ENCODE results near the gene ZSCAN22.
"Not testable (repeated sequence)": the region's sequence is repeated elsewhere in the genome, so short reads cannot be mapped to it uniquely, and the experiment has no call there.

Gene ZSCAN22

DNA sequence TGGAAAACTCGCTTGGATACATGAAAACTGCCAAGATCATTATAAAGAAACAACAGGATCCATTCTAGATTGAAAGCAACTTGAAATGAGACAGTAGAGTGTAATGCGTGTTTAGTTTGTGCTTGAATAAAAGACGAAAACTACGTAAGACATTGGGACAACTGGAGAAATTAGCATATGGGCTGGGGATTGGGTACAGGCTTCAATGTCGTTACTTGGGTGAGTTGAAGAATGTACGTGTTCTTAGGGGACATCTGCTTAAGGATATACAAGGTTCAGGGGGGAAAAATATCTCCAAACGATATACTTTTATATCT is 22.1 kb upstream of the ZSCAN22 start:
- in situ Hi-C loops (cut with HindIII; ENCODE audit: low sequenced_read_pairs), result no loop called here
- TF ChIP-seq, protein P1, sequence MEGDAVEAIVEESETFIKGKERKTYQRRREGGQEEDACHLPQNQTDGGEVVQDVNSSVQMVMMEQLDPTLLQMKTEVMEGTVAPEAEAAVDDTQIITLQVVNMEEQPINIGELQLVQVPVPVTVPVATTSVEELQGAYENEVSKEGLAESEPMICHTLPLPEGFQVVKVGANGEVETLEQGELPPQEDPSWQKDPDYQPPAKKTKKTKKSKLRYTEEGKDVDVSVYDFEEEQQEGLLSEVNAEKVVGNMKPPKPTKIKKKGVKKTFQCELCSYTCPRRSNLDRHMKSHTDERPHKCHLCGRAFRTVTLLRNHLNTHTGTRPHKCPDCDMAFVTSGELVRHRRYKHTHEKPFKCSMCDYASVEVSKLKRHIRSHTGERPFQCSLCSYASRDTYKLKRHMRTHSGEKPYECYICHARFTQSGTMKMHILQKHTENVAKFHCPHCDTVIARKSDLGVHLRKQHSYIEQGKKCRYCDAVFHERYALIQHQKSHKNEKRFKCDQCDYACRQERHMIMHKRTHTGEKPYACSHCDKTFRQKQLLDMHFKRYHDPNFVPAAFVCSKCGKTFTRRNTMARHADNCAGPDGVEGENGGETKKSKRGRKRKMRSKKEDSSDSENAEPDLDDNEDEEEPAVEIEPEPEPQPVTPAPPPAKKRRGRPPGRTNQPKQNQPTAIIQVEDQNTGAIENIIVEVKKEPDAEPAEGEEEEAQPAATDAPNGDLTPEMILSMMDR (IDR thresholded peaks at IDR 0.05; ENCODE audit: low read depth, low read length, missing control alignments), result no peak
- peak overlapping the region; percentile 80 for H3K4me3 ChIP-seq (ENCODE audit: low read depth, low read length)

DNA sequence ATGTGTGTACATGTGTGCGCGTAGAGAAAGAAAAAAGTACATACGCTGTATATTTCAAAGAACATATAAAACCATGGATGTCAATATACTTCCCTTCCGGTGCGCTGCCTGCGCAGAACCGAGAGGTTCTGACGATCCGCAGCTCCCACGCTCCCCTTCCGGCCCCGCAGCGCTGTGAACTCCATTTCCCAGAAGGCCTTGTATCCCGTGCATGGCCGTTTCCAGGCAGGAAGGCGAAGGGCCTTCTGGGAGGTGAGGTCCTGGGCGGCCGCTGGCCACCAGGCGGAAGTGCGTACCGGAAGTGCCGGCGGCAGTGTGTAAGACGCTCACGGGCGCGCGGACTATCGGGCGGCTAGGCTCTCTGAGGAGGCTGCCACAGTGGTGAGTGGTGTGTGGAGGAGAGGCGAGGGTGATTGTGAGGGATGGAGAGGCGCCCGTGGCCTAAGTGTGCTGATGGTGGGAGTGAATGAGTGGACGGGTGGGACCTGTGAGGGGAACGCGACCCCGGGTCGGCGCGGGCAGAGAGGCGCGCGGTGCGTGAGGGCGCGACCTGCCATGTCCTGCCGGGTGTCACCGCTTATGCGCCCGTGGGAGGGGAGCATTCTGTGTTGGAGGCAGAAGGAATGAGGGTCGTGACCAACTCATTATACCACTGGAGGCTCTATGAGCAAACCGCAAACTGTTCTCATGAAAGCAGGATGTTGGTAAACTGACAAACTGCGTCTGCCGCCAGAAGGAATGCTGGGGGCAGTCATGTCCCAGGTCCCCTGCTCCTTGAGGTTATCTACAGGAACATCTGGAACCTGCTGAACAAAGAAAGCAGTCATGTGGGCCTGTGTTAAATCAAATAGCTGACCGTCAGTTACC is 21.5 kb upstream of the ZSCAN22 start, which contains the start of gene ERVK3-1:
Gene ERVK3-1, plus strand, starts transcription at position 313 of the 867 bp plus-strand sequence. CDS start 6,792 bp downstream, outside the sequence.
- in situ Hi-C loops (cut with HindIII; ENCODE audit: low sequenced_read_pairs), result no loop called here
- TF ChIP-seq, protein P1 (IDR thresholded peaks at IDR 0.05; ENCODE audit: low read depth, low read length, missing control alignments), result no peak
- peak within 1 kb of the TSS; percentile 80 for H3K4me3 ChIP-seq (ENCODE audit: low read depth, low read length)
- DNase-seq (ENCODE audit: low read depth), result peak; percentile 90

More for the DNA sequence above, 22.1 kb upstream of the ZSCAN22 start:
- no peak for DNase-seq (ENCODE audit: low read depth)

DNA sequence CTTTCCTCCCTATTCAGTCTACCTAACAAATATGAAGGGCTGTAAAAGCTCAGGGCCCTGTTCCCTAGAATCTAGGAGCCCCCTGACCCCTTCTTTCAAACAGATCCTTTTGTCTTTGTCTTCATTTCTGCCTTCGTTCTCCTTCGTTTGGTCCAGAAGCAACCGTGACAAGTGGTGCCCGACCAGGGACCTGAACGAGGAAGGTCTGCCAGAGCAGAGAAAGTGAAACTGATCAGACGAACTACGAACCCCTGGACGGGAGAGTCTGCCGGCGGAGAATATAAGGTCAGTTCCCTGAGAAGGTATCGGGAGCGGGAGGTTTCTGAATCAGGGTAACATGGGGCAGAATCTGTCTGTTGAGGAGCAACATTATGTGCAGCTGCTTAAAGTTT is 20.9 kb upstream of the ZSCAN22 start:
- peak overlapping the region; percentile 80 for H3K4me3 ChIP-seq (ENCODE audit: low read depth, low read length)
- TF ChIP-seq, protein P1 (IDR thresholded peaks at IDR 0.05; ENCODE audit: low read depth, low read length, missing control alignments), result no peak
- in situ Hi-C loops (cut with HindIII; ENCODE audit: low sequenced_read_pairs), result no loop called here
- DNase-seq (ENCODE audit: low read depth), result no peak

DNA sequence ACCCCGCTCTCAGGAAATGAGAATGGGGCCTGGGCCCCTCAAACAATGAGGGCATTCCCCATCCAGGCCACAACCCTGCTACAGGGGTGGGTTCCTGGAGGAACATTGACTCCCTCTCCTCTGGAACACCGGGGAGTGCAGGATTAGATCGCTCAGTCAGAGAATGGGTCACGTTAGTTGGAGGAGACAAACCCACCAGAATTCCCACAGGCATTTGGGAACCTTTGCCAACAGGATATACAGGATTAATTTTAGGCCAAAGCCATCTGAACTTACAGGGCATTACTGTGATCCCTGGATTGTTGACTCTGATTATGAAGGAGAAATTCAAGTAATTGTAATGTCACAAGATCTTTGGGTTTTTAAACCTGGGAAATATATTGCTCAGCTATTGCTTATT is 19.1 kb upstream of the ZSCAN22 start:
- no peak for DNase-seq (ENCODE audit: low read depth)
- in situ Hi-C loops (cut with HindIII; ENCODE audit: low sequenced_read_pairs), result no loop called here
- H3K4me3 ChIP-seq (ENCODE audit: low read depth, low read length), result no peak overlapping the region
- TF ChIP-seq, protein P1 (IDR thresholded peaks at IDR 0.05; ENCODE audit: low read depth, low read length, missing control alignments), result no peak

DNA sequence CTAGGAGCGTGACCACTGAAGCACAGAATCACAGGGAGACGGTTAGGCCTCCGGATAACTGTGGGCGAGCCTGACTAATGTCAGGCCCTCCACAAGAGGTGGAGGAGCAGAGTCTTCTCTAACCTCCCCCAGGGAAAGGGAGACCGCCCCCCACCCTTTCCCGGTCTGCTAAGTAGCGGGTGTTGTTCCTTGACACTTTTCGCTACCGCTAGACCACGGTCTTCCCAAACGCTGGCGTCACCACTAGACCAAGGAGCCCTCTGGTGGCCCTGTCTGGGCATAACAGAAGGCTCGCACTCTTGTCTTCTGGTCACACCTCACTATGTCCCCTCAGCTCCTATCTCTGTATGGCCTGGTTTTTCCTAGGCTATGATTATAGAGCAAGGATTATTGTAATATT is 16.1 kb upstream of the ZSCAN22 start:
- in situ Hi-C loops (cut with HindIII; ENCODE audit: low sequenced_read_pairs); DNase-seq (ENCODE audit: low read depth); H3K4me3 ChIP-seq (ENCODE audit: low read depth, low read length): not testable (repeated sequence)
- TF ChIP-seq, protein P1 (IDR thresholded peaks at IDR 0.05; ENCODE audit: low read depth, low read length, missing control alignments), result peak; percentile 33

DNA sequence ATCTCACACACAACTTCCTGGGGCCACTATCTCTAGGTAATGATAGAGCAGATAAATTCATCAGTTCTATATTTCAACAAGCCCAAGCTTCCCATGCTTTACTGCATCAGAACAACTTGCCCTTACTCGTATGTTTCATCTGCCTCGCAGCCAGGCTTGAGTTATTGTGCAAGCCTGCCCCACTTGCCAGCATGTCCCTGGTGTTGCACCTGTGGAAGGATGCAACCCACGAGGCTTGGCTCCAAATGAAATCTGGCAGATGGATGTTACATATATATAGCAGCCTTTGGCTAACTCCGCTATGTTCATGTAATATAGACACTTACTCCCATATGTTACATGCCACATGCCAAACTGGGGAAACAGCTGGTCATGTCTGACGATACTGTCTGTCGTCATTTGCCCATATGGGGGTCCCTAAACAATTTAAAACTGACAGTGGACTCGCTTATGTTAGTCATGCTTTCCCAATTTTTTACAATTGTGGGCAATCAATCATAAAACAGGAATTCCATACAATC is 15.4 kb upstream of the ZSCAN22 start:
- H3K4me3 ChIP-seq (ENCODE audit: low read depth, low read length), result no peak overlapping the region
- TF ChIP-seq, protein P1 (IDR thresholded peaks at IDR 0.05; ENCODE audit: low read depth, low read length, missing control alignments), result no peak
- no peak for DNase-seq (ENCODE audit: low read depth)
- in situ Hi-C loops (cut with HindIII; ENCODE audit: low sequenced_read_pairs), result no loop called here
